Muscle of arm (tissue), 12 donors: ENCODE data around the gene DLGAP3. TPM values are rescaled to one million over a fixed set of nuclear protein-coding genes. Genes with fewer than 3 reads are reported as not detected.

Experiments
- DNase-seq: peaks from one replicate; pipeline ENCODE4 v3.0.0-alpha.2; 2013
- polyA plus RNA-seq, 12 donors: library from polyadenylated mRNA; unstranded; fragments of 120-200 nt; gene quantifications; one replicate each; pipeline ENCODE4 v1.2.1, GENCODE V29; 2013; ENCODE audit not compliant: insufficient read length in 12 of 12

The DLGAP3 gene
- polyA plus RNA-seq, 12 donors: 0.07 to 3.4 (median 0.22) TPM; not detected in 2

GRCh38 chr1:34928699-34929496 is 552 bp downstream of the DLGAP3 start:
- DNase-seq: no peak

GRCh38 chr1:34928066-34928696 is 1.3 kb downstream of the DLGAP3 start:
- DNase-seq: no peak

GRCh38 chr1:34927316-34927715 is 2.1 kb downstream of the DLGAP3 start:
- no peak for DNase-seq

GRCh38 chr1:34926894-34927293 is 2.6 kb downstream of the DLGAP3 start:
- no peak for DNase-seq

- no peak for DNase-seq
Observed at GRCh38 chr1:34926156-34926555, 3.3 kb downstream of the DLGAP3 start.

GRCh38 chr1:34925730-34926129 is 3.7 kb downstream of the DLGAP3 start:
- DNase-seq: no peak

- DNase-seq: peak; percentile 78
Observed at GRCh38 chr1:34924759-34925555, 4.5 kb downstream of the DLGAP3 start.

GRCh38 chr1:34923490-34923889 is 6.0 kb downstream of the DLGAP3 start:
- DNase-seq: no peak

- DNase-seq: no peak
Observed at GRCh38 chr1:34918977-34919561, 10.4 kb downstream of the DLGAP3 start.

- no peak for DNase-seq
Observed at GRCh38 chr1:34918386-34918976, 11.0 kb downstream of the DLGAP3 start.

GRCh38 chr1:34917017-34917416 is 12.4 kb downstream of the DLGAP3 start:
- DNase-seq: no peak

- DNase-seq: no peak
Observed at GRCh38 chr1:34916104-34916503, 13.3 kb downstream of the DLGAP3 start.

- DNase-seq: no peak
Observed at GRCh38 chr1:34915521-34915920, 13.9 kb downstream of the DLGAP3 start.

- DNase-seq: no peak
Observed at GRCh38 chr1:34914958-34915357, 14.5 kb downstream of the DLGAP3 start.

GRCh38 chr1:34911465-34911864 is 18.0 kb downstream of the DLGAP3 start:
- no peak for DNase-seq

- DNase-seq: no peak
Observed at GRCh38 chr1:34910425-34910824, 19.0 kb downstream of the DLGAP3 start.

GRCh38 chr1:34908369-34908768 is 21.1 kb downstream of the DLGAP3 start:
- no peak for DNase-seq

GRCh38 chr1:34907487-34908090 is 21.9 kb downstream of the DLGAP3 start:
- no peak for DNase-seq

- DNase-seq: no peak
Observed at GRCh38 chr1:34906756-34907155, 22.7 kb downstream of the DLGAP3 start.

- DNase-seq: no peak
Observed at GRCh38 chr1:34906222-34906621, 23.2 kb downstream of the DLGAP3 start.

GRCh38 chr1:34905098-34905459 is 24.4 kb downstream of the DLGAP3 start:
- DNase-seq: no peak
